HEK293 (cell line): ENCODE results near the gene EIF4G3.

Experiments used
- CTCF ChIA-PET: fragments of 350-600 bp; formaldehyde crosslinking; extraction: SDS; loops from one replicate; lab custom pipeline; 2021; ENCODE audit warnings: antibody characterized with exemption; lab: Yijun Ruan, JAX
- POLR2A ChIA-PET: fragments of 300-600 bp; formaldehyde crosslinking; extraction: SDS; loops from one replicate; lab custom pipeline; 2020; ENCODE audit warnings: antibody characterized with exemption, inconsistent platforms; lab: Yijun Ruan, JAX
- H3K27ac ChIP-seq: fragments of 200-500 bp; sonication (Bioruptor generic); 2 replicates; pipeline ENCODE4 v1.5.1; 2014; ENCODE audit warnings: low read depth, low read length, control low read depth, inconsistent platforms; ENCODE audit errors: extremely low read depth
- H3K36me3 ChIP-seq, 2 experiments: fragments of 200-500 bp in 1 of 2; sonication (Bioruptor generic) in 1 of 2; 1 replicate in 1 of 2; 2 replicates in 1 of 2; pipeline ENCODE4 v1.5.1; 2014 to 2017; ENCODE audit warnings: inconsistent platforms in 2 of 2, low read length in 2 of 2; ENCODE audit not compliant: control insufficient read depth in 2 of 2, insufficient read depth in 1 of 2
- H3K4me1 ChIP-seq: fragments of 200-500 bp; sonication (Bioruptor generic); 2 replicates; pipeline ENCODE4 v1.5.1; 2014; ENCODE audit warnings: mild to moderate bottlenecking, low read length, inconsistent platforms; ENCODE audit not compliant: control insufficient read depth, insufficient read depth
- H3K4me3 ChIP-seq: 2 replicates; pipeline ENCODE4 v1.5.1; 2011; ENCODE audit warnings: low read depth, mild to moderate bottlenecking, control low read depth, low read length, moderate library complexity
- H3K9me3 ChIP-seq: fragments of 200-500 bp; sonication (Bioruptor generic); 2 replicates; pipeline ENCODE4 v1.5.1; 2014; ENCODE audit warnings: low read depth, low read length, inconsistent platforms; ENCODE audit not compliant: control insufficient read depth, insufficient read depth
- ATF2 ChIP-seq: fragments of 450-650 bp; formaldehyde crosslinking; IDR thresholded peaks from 2 replicates; pipeline ENCODE4 v1.5.1; 2016; ENCODE audit warnings: missing biosample characterization, missing genetic modification characterization, low read depth
- ELK4 ChIP-seq: IDR thresholded peaks from 2 replicates; pipeline ENCODE4 v1.6.1; 2011; ENCODE audit warnings: mild to moderate bottlenecking, low read depth, low read length, borderline replicate concordance
- FEZF1 ChIP-seq: fragments of 450-650 bp; formaldehyde crosslinking; IDR thresholded peaks from 2 replicates; pipeline ENCODE4 v1.5.1; 2016; ENCODE audit warnings: missing biosample characterization, missing genetic modification characterization
- HOXD13 ChIP-seq: sonication (generic); formaldehyde crosslinking; IDR thresholded peaks from 2 replicates; pipeline ENCODE4 v1.8.0; 2022; ENCODE audit warnings: missing genetic modification reagents, borderline replicate concordance
- IKZF3 ChIP-seq: fragments of 450-650 bp; IDR thresholded peaks from 2 replicates; pipeline ENCODE4 v1.5.0; 2018; ENCODE audit warnings: missing biosample characterization, mild to moderate bottlenecking, missing genetic modification characterization, moderate library complexity
- OSR2 ChIP-seq: fragments of 450-650 bp; formaldehyde crosslinking; IDR thresholded peaks from 2 replicates; pipeline ENCODE4 v1.5.1; 2016; ENCODE audit warnings: missing biosample characterization, missing genetic modification characterization
- OVOL3 ChIP-seq: fragments of 450-650 bp; formaldehyde crosslinking; IDR thresholded peaks from 2 replicates; pipeline ENCODE4 v1.5.1; 2016; ENCODE audit warnings: missing biosample characterization, missing genetic modification characterization
- PBX3 ChIP-seq: sonication (generic); formaldehyde crosslinking; IDR thresholded peaks from 2 replicates; pipeline ENCODE4 v1.8.1; 2022; ENCODE audit warnings: mild to moderate bottlenecking, moderate library complexity, missing genetic modification reagents
- SCRT1 ChIP-seq: fragments of 450-650 bp; formaldehyde crosslinking; IDR thresholded peaks from 2 replicates; pipeline ENCODE4 v1.5.1; 2016; ENCODE audit warnings: missing biosample characterization, missing genetic modification characterization, borderline replicate concordance
- YY2 ChIP-seq: fragments of 450-650 bp; formaldehyde crosslinking; IDR thresholded peaks from 2 replicates; pipeline ENCODE4 v1.5.1; 2016; ENCODE audit warnings: missing biosample characterization, missing genetic modification characterization
- ZNF157 ChIP-seq: fragments of 450-650 bp; formaldehyde crosslinking; IDR thresholded peaks from 2 replicates; pipeline ENCODE4 v1.5.1; 2016; ENCODE audit warnings: missing biosample characterization, missing genetic modification characterization
- ZNF18 ChIP-seq: fragments of 450-650 bp; formaldehyde crosslinking; IDR thresholded peaks from 2 replicates; pipeline ENCODE4 v1.5.1; 2016; ENCODE audit warnings: missing biosample characterization, missing genetic modification characterization
- ZNF23 ChIP-seq: fragments of 450-650 bp; formaldehyde crosslinking; IDR thresholded peaks from 2 replicates; pipeline ENCODE4 v1.5.1; 2016; ENCODE audit warnings: missing biosample characterization, missing genetic modification characterization, borderline replicate concordance
- ZNF335 ChIP-seq: fragments of 450-650 bp; formaldehyde crosslinking; conservative IDR thresholded peaks from 2 replicates; pipeline ENCODE4 v1.5.1; 2016; ENCODE audit warnings: missing biosample characterization, missing genetic modification characterization
- ZNF362 ChIP-seq: fragments of 450-650 bp; formaldehyde crosslinking; IDR thresholded peaks from 2 replicates; pipeline ENCODE4 v1.5.1; 2016; ENCODE audit warnings: missing biosample characterization, missing genetic modification characterization
- ZNF501 ChIP-seq: fragments of 450-650 bp; formaldehyde crosslinking; IDR thresholded peaks from 2 replicates; pipeline ENCODE4 v1.5.1; 2016; ENCODE audit warnings: missing biosample characterization, missing genetic modification characterization
- ZNF521 ChIP-seq: fragments of 450-650 bp; formaldehyde crosslinking; IDR thresholded peaks from 2 replicates; pipeline ENCODE4 v1.5.1; 2017; ENCODE audit warnings: missing biosample characterization, mild to moderate bottlenecking, missing genetic modification characterization
- ZNF544 ChIP-seq: fragments of 450-650 bp; formaldehyde crosslinking; IDR thresholded peaks from 2 replicates; pipeline ENCODE4 v1.5.0; 2017; ENCODE audit warnings: missing biosample characterization, missing genetic modification characterization
- ZNF549 ChIP-seq: fragments of 450-650 bp; IDR thresholded peaks from 2 replicates; pipeline ENCODE4 v1.5.1; 2018; ENCODE audit warnings: missing biosample characterization, missing genetic modification characterization, mild to moderate bottlenecking, inconsistent platforms, moderate library complexity
- ZNF610 ChIP-seq: fragments of 450-650 bp; formaldehyde crosslinking; IDR thresholded peaks from 2 replicates; pipeline ENCODE4 v1.5.1; 2016; ENCODE audit warnings: missing biosample characterization, missing genetic modification characterization, borderline replicate concordance
- ZNF660 ChIP-seq: fragments of 450-650 bp; IDR thresholded peaks from 2 replicates; pipeline ENCODE4 v1.5.1; 2018; ENCODE audit warnings: missing biosample characterization, mild to moderate bottlenecking, missing genetic modification characterization
- ZNF670 ChIP-seq: fragments of 450-650 bp; formaldehyde crosslinking; IDR thresholded peaks from 2 replicates; pipeline ENCODE4 v1.5.1; 2016; ENCODE audit warnings: missing biosample characterization, missing genetic modification characterization, low read depth
- ZNF768 ChIP-seq: fragments of 450-650 bp; formaldehyde crosslinking; IDR thresholded peaks from 2 replicates; pipeline ENCODE4 v1.5.1; 2018; ENCODE audit warnings: missing biosample characterization, mild to moderate bottlenecking, missing genetic modification characterization
- TF ChIP-seq, protein P1 (sequence below): fragments of 450-650 bp; formaldehyde crosslinking; IDR thresholded peaks from 2 replicates; pipeline ENCODE4 v1.5.1; 2016; ENCODE audit warnings: missing biosample characterization, missing genetic modification characterization
- TF ChIP-seq, protein P2 (sequence below): fragments of 450-650 bp; formaldehyde crosslinking; conservative IDR thresholded peaks from 2 replicates; pipeline ENCODE4 v1.5.1; 2016; ENCODE audit warnings: low read depth, missing biosample characterization, missing genetic modification characterization

EIF4G3 gene

DNA sequence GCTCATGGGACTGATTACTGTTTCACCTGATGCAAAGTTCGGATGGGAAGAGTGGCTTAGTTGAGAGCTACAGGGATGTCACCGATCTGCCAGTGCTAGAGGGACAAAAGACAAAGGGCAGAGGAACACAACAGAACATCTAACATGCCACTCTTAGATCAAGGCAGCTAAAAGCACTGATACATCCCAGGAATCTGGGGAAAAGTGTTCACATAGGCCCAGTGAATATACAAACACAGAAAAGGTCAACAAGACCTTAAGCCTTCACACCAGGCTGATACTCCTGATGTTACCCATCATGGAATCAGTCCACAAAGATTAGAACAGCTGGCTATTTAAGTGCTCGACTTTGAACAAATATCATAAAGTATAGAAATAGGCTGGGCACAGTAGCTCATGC, 163.2 kb downstream of the EIF4G3 start (continued):
- TF ChIP-seq ZNF18: no peak
- no peak for TF ChIP-seq OVOL3 (tag by site-specific recombination)
- TF ChIP-seq ZNF610 (tag by site-specific recombination): no peak
- TF ChIP-seq ZNF670 (tag by site-specific recombination): no peak
- no peak for TF ChIP-seq PBX3 (CRISPR knock-in tag)
- TF ChIP-seq, protein P1, sequence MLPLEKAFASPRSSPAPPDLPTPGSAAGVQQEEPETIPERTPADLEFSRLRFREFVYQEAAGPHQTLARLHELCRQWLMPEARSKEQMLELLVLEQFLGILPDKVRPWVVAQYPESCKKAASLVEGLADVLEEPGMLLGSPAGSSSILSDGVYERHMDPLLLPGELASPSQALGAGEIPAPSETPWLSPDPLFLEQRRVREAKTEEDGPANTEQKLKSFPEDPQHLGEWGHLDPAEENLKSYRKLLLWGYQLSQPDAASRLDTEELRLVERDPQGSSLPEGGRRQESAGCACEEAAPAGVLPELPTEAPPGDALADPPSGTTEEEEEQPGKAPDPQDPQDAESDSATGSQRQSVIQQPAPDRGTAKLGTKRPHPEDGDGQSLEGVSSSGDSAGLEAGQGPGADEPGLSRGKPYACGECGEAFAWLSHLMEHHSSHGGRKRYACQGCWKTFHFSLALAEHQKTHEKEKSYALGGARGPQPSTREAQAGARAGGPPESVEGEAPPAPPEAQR (tag by site-specific recombination): no peak
- TF ChIP-seq ZNF544: no peak
- TF ChIP-seq ELK4: no peak
- no peak for TF ChIP-seq ZNF521 (tag by site-specific recombination)
- TF ChIP-seq ZNF157 (tag by site-specific recombination): no peak
- no peak for TF ChIP-seq ZNF362 (tag by site-specific recombination)
- TF ChIP-seq ZNF501 (tag by site-specific recombination): no peak
- TF ChIP-seq, protein P2, sequence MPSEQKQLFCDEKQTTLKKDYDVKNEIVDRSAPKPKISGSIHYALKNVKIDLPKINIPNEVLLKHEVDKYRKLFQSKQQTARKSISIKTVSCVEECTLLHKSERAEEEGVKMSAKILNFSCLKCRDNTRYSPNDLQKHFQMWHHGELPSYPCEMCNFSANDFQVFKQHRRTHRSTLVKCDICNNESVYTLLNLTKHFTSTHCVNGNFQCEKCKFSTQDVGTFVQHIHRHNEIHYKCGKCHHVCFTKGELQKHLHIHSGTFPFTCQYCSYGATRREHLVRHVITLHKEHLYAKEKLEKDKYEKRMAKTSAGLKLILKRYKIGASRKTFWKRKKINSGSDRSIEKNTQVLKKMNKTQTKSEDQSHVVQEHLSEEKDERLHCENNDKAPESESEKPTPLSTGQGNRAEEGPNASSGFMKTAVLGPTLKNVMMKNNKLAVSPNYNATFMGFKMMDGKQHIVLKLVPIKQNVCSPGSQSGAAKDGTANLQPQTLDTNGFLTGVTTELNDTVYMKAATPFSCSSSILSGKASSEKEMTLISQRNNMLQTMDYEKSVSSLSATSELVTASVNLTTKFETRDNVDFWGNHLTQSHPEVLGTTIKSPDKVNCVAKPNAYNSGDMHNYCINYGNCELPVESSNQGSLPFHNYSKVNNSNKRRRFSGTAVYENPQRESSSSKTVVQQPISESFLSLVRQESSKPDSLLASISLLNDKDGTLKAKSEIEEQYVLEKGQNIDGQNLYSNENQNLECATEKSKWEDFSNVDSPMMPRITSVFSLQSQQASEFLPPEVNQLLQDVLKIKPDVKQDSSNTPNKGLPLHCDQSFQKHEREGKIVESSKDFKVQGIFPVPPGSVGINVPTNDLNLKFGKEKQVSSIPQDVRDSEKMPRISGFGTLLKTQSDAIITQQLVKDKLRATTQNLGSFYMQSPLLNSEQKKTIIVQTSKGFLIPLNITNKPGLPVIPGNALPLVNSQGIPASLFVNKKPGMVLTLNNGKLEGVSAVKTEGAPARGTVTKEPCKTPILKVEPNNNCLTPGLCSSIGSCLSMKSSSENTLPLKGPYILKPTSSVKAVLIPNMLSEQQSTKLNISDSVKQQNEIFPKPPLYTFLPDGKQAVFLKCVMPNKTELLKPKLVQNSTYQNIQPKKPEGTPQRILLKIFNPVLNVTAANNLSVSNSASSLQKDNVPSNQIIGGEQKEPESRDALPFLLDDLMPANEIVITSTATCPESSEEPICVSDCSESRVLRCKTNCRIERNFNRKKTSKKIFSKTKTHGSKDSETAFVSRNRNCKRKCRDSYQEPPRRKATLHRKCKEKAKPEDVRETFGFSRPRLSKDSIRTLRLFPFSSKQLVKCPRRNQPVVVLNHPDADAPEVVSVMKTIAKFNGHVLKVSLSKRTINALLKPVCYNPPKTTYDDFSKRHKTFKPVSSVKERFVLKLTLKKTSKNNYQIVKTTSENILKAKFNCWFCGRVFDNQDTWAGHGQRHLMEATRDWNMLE (tag by site-specific recombination): no peak
- TF ChIP-seq, all 188 proteins: peak for 0

DNA sequence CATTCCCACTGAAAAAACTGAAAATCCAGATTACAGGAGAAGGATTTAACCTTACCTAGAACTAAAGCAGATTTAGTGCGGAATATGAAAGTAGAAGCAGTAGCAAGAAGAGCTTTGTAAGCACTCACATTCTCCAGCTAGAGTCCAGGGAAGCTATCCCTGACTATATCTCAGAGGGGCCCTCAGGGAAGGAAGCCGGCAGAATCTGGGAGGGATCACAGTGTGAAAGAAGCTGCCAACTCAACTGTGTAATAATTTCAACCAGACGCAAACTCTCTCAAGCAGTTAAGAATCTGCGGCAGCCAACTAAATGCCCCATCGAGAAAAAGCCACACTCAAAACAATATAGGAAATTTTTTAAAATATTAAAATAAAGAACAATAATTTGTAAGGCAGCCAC, 163.8 kb downstream of the EIF4G3 start:
- H3K9me3 ChIP-seq: no peaks in the 10 kb centered on the region
- peak overlapping the region; percentile 18; the same call in 1 of the 2 replicates for H3K27ac ChIP-seq
- no peak overlapping the region for H3K4me3 ChIP-seq
- no peaks in the 10 kb centered on the region for H3K36me3 ChIP-seq
- peaks cover 7% of the 10 kb centered on the region; the same call in 1 of the 2 replicates for H3K4me1 ChIP-seq
- CTCF ChIA-PET: interaction anchor here (0.8 kb wide), 1 partner anchor 1687 kb away, joined by 3 read pairs; no protein-coding TSS in a partner anchor
- POLR2A ChIA-PET: no interaction called here
- no peak for TF ChIP-seq ZNF768 (tag by site-specific recombination)
- TF ChIP-seq OSR2: peak; percentile 55
- TF ChIP-seq SCRT1 (tag by site-specific recombination): no peak
- no peak for TF ChIP-seq FEZF1 (tag by site-specific recombination)
- TF ChIP-seq ZNF549 (tag by site-specific recombination): no peak
- TF ChIP-seq HOXD13 (CRISPR knock-in tag): no peak
- TF ChIP-seq IKZF3 (tag by site-specific recombination): peak; percentile 76
- 0 out of 2 replicates have a peak, but pooled peaks have one; percentile 50 for TF ChIP-seq ZNF660 (tag by site-specific recombination)
- TF ChIP-seq ATF2 (tag by site-specific recombination): no peak
- TF ChIP-seq ZNF335: peak; percentile 35; the same call in 1 of the 2 replicates
- no peak for TF ChIP-seq ZNF23
- TF ChIP-seq YY2 (tag by site-specific recombination): no peak
